H9 (cell line): ENCODE results near the gene NDUFV1. TPM values are rescaled to one million over a fixed set of nuclear protein-coding genes. Genes with fewer than 3 reads are reported as not detected.

Experiments used
- DNase-seq: peaks from one replicate; pipeline ENCODE4 v3.0.0-alpha.2; 2017
- H2AFZ ChIP-seq: one replicate; pipeline ENCODE4 v1.6.1; 2013; ENCODE audit warnings: mild to moderate bottlenecking, low read length, control low read depth, moderate library complexity
- H2AK5ac ChIP-seq: 2 replicates; pipeline ENCODE4 v1.6.1; 2013; ENCODE audit warnings: low read length, control low read depth, mixed read lengths; ENCODE audit not compliant: insufficient read length
- H2BK120ac ChIP-seq: one replicate; pipeline ENCODE4 v1.6.1; 2013; ENCODE audit warnings: low read depth, mild to moderate bottlenecking, low read length, control low read depth, inconsistent platforms; ENCODE audit not compliant: poor library complexity, severe bottlenecking
- H2BK12ac ChIP-seq: 2 replicates; pipeline ENCODE4 v1.6.1; 2013; ENCODE audit warnings: low read length, control low read depth, mixed read lengths, low read depth; ENCODE audit not compliant: insufficient read length
- H2BK15ac ChIP-seq: 2 replicates; pipeline ENCODE4 v1.6.1; 2013; ENCODE audit warnings: low read depth, low read length, control low read depth
- H2BK20ac ChIP-seq: one replicate; pipeline ENCODE4 v1.6.1; 2013; ENCODE audit warnings: low read depth, mild to moderate bottlenecking, low read length, control low read depth, inconsistent platforms; ENCODE audit not compliant: poor library complexity, severe bottlenecking
- H2BK5ac ChIP-seq: 2 replicates; pipeline ENCODE4 v1.6.1; 2013; ENCODE audit warnings: low read length, control low read depth, mixed read lengths; ENCODE audit not compliant: insufficient read length
- H3K14ac ChIP-seq: 2 replicates; pipeline ENCODE4 v1.6.1; 2013; ENCODE audit warnings: low read length, control low read depth; ENCODE audit not compliant: insufficient read depth
- H3K18ac ChIP-seq: 2 replicates; pipeline ENCODE4 v1.6.1; 2013; ENCODE audit warnings: low read depth, mild to moderate bottlenecking, mixed read lengths, low read length, control low read depth; ENCODE audit not compliant: insufficient read length
- H3K23ac ChIP-seq: 2 replicates; pipeline ENCODE4 v1.6.1; 2013; ENCODE audit warnings: low read length, control low read depth, mixed read lengths, low read depth; ENCODE audit not compliant: insufficient read length
- H3K23me2 ChIP-seq: 2 replicates; pipeline ENCODE4 v1.6.1; 2013; ENCODE audit warnings: low read depth, mild to moderate bottlenecking, mixed read lengths, low read length, control low read depth; ENCODE audit not compliant: insufficient read length, poor library complexity, severe bottlenecking
- H3K27ac ChIP-seq: 2 replicates; pipeline ENCODE4 v1.5.1; 2013; ENCODE audit warnings: low read length, control low read depth, mixed read lengths, low read depth; ENCODE audit not compliant: insufficient read length
- H3K27me3 ChIP-seq: 2 replicates; pipeline ENCODE4 v1.6.1; 2013; ENCODE audit warnings: low read length, control low read depth, inconsistent platforms; ENCODE audit not compliant: insufficient read depth
- H3K4ac ChIP-seq: 2 replicates; pipeline ENCODE4 v1.6.1; 2013; ENCODE audit warnings: low read depth, mild to moderate bottlenecking, control low read depth, inconsistent platforms, low read length, moderate library complexity
- H3K4me1 ChIP-seq: 2 replicates; pipeline ENCODE4 v1.6.1; 2013; ENCODE audit warnings: low read length, control low read depth, inconsistent platforms; ENCODE audit not compliant: insufficient read depth
- H3K4me2 ChIP-seq: 2 replicates; pipeline ENCODE4 v1.6.1; 2013; ENCODE audit warnings: low read length, control low read depth, mixed read lengths; ENCODE audit not compliant: insufficient read length, insufficient read depth
- H3K56ac ChIP-seq: 2 replicates; pipeline ENCODE4 v1.6.1; 2013; ENCODE audit warnings: low read depth, mild to moderate bottlenecking, mixed read lengths, low read length, control low read depth; ENCODE audit not compliant: insufficient read length
- H3K79me1 ChIP-seq: 2 replicates; pipeline ENCODE4 v1.6.1; 2013; ENCODE audit warnings: low read depth, mild to moderate bottlenecking, moderate library complexity, low read length, control low read depth, inconsistent platforms; ENCODE audit not compliant: insufficient read depth, poor library complexity, severe bottlenecking
- H3K79me2 ChIP-seq: 2 replicates; pipeline ENCODE4 v1.6.1; 2013; ENCODE audit warnings: low read length, control low read depth, inconsistent platforms; ENCODE audit not compliant: insufficient read depth
- H3K9ac ChIP-seq: 2 replicates; pipeline ENCODE4 v1.6.1; 2013; ENCODE audit warnings: low read length, control low read depth, mixed read lengths; ENCODE audit not compliant: insufficient read length; ENCODE audit errors: extremely low read depth
- H3K9me3 ChIP-seq: one replicate; pipeline ENCODE4 v1.6.1; 2013; ENCODE audit warnings: low read depth, low read length, inconsistent platforms; ENCODE audit not compliant: control insufficient read depth
- H3T11ph ChIP-seq: one replicate; pipeline ENCODE4 v1.6.1; 2013; ENCODE audit warnings: mild to moderate bottlenecking, low read length, control low read depth, inconsistent platforms
- H4K20me1 ChIP-seq: one replicate; pipeline ENCODE4 v1.6.1; 2013; ENCODE audit not compliant: control insufficient read depth, insufficient read length, insufficient read depth
- H4K5ac ChIP-seq: 2 replicates; pipeline ENCODE4 v1.6.1; 2013; ENCODE audit warnings: low read depth, mild to moderate bottlenecking, mixed read lengths, low read length, control low read depth; ENCODE audit not compliant: insufficient read length
- H4K8ac ChIP-seq: replicated peaks from 2 replicates; pipeline ENCODE4 v1.6.1; 2013; ENCODE audit warnings: low read length, control low read depth, mixed read lengths, low read depth; ENCODE audit not compliant: insufficient read length
- H4K91ac ChIP-seq: 2 replicates; pipeline ENCODE4 v1.6.1; 2013; ENCODE audit warnings: low read depth, mild to moderate bottlenecking, moderate library complexity, mixed read lengths, low read length, control low read depth; ENCODE audit not compliant: insufficient read length
- H3K27ac Mint-ChIP-seq, 3 experiments: 2 replicates in 2 of 3; 3 replicates in 1 of 3; pipeline ENCODE4 v1.8.0; 2020 to 2021; ENCODE audit warnings: mixed read lengths in 3 of 3, mild to moderate bottlenecking in 1 of 3, moderate library complexity in 1 of 3
- H3K27me3 Mint-ChIP-seq: 2 replicates; pipeline ENCODE4 v1.8.0; 2021; ENCODE audit warnings: low read depth, mild to moderate bottlenecking, moderate library complexity, mixed read lengths
- H3K36me3 Mint-ChIP-seq, 3 experiments: 2 replicates in 2 of 3; 3 replicates in 1 of 3; pipeline ENCODE4 v1.8.0; 2020 to 2021; ENCODE audit warnings: low read depth in 3 of 3, mixed read lengths in 3 of 3; ENCODE audit not compliant: insufficient read depth in 1 of 3
- H3K4me1 Mint-ChIP-seq, 2 experiments: 2 replicates each; pipeline ENCODE4 v1.8.0; 2020; ENCODE audit warnings: mixed read lengths in 2 of 2
- H3K4me3 Mint-ChIP-seq, 2 experiments: 2 replicates in 1 of 2; 3 replicates in 1 of 2; pipeline ENCODE4 v1.8.0; 2020 to 2021; ENCODE audit warnings: mild to moderate bottlenecking in 2 of 2, mixed read lengths in 2 of 2, moderate library complexity in 1 of 2
- H3K9me3 Mint-ChIP-seq, 2 experiments: 2 replicates in 1 of 2; 3 replicates in 1 of 2; pipeline ENCODE4 v1.8.0; 2020; ENCODE audit warnings: mild to moderate bottlenecking in 2 of 2, mixed read lengths in 2 of 2, moderate library complexity in 1 of 2
- CTCF ChIP-seq: fragments of 200-600 bp; sonication (generic); conservative IDR thresholded peaks from 3 replicates; pipeline ENCODE4 v1.8.0; 2021; ENCODE audit warnings: antibody characterized with exemption, mild to moderate bottlenecking
- WGBS: extraction: QIAGEN DNeasy Blood & Tissue Kit; methylation state at CpG from one replicate; pipeline ENCODE4 v1.1.7; 2013; ENCODE audit warnings: missing lambda C conversion rate, low lambda C conversion rate, mixed read lengths; ENCODE audit not compliant: insufficient read length; ENCODE audit errors: extremely low coverage; 5-methylcytosine and 5-hydroxymethylcytosine counted together
- total RNA-seq: library from RNA; stranded (reverse); gene quantifications from 2 replicates; pipeline ENCODE4 v1.2.1, GENCODE V29; 2021

NDUFV1 gene
- total RNA-seq, 1 experiment from 2014 or later = 154 TPM

GRCh38 chr11:67581469-67581868 lies 25.3 kb upstream of the NDUFV1 start:
- Histone ChIP-seq H3K4me2 (peak overlapping the region; percentile 45), H3K4me1 (peaks cover 3% of the 10 kb centered on the region; the same call in 1 of the 2 replicates), H2BK5ac (no peak overlapping the region), H3K18ac (no peak overlapping the region), H3K4ac (no peak overlapping the region), H3K27me3 (no peaks in the 10 kb centered on the region), H4K91ac (no peak overlapping the region), H3K14ac (no peak overlapping the region), H2BK15ac (no peak overlapping the region), H3K79me1 (no peaks in the 10 kb centered on the region), H3K9me3 (no peaks in the 10 kb centered on the region), H4K5ac (no peak overlapping the region), H3K23me2 (peaks cover 8% of the 10 kb centered on the region), H2BK20ac (no peak overlapping the region), H2BK120ac (no peak overlapping the region), H3K56ac (no peak overlapping the region), H4K20me1 (no peaks in the 10 kb centered on the region), H3K23ac (no peak overlapping the region), H2BK12ac (no peak overlapping the region), H2AK5ac (no peak overlapping the region), H3T11ph (no peak overlapping the region), H4K8ac (no peak overlapping the region), H3K9ac (no peak overlapping the region), H3K27ac (no peak overlapping the region), H3K79me2 (peaks cover 5% of the 10 kb centered on the region; the same call in 1 of the 2 replicates), H2AFZ (no peak overlapping the region)
- H3K9me3 Mint-ChIP-seq = peaks cover 0 to 5% of the 10 kb centered on the region in 2 experiments; a peak in 2 of 5 replicates
- H3K4me1 Mint-ChIP-seq = peaks cover 58 to 62% of the 10 kb centered on the region in 2 experiments
- peak overlapping the region; percentile 73 to 95 (median 92); a peak in 5 of 7 replicates for H3K27ac Mint-ChIP-seq
- H3K4me3 Mint-ChIP-seq = peak overlapping the region; percentile 57 to 73
- DNase-seq = peak; percentile 62
- TF ChIP-seq CTCF = no peak
- peaks cover 18 to 23% (median 18%) of the 10 kb centered on the region in 3 experiments for H3K36me3 Mint-ChIP-seq
- no CpG with 5 or more reads among the region's 11 CpGs for WGBS
- H3K27me3 Mint-ChIP-seq = peaks cover 22% of the 10 kb centered on the region
